ENCODE results near the gene PRSS57.

PRSS57 gene

DNA sequence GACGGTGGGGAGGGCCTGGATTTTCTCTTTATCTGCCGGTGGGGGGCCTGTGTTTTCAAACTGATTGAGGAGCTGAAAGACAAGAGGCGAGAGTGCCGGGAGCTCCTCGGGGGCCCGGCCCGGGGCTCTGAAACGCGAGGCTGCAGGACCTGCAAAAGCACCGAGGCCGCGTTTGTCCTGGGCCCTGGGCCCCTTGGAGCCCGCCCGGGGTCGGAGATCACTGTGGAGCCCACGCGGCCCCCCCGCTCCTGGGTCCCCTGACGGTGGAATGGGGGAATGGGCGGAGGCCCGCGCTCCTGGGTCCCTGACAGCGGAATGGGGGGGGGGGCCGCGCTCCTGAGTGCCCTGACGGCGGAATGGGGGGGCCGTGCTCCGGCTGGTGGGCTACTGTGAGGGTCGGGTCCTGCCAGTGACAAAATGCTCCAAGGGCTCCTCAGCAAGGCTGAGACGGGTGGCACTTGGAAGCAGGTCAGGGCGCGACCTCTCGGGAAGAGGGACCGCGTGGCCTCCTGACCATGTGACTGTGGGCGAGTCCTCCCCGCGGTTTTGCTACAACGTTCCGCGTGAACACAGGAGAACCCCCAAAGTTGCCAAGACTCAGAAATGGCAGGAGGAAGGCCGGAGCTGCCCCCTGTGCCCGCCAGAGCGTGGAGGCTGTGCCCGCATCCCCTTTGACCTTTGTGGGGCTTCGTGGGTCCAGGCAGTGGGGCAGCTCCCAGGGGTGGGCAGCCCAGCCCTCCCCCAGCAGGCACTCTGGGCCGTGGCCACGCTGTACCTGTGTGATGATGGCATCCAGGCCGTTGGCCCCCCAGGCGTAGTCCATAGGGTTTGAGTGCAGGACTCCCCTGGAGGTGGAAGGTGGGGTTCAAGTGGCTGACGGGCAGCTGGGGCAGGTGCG is 46.1 kb downstream of the PRSS57 start:
- TF ChIP-seq, protein P1, sequence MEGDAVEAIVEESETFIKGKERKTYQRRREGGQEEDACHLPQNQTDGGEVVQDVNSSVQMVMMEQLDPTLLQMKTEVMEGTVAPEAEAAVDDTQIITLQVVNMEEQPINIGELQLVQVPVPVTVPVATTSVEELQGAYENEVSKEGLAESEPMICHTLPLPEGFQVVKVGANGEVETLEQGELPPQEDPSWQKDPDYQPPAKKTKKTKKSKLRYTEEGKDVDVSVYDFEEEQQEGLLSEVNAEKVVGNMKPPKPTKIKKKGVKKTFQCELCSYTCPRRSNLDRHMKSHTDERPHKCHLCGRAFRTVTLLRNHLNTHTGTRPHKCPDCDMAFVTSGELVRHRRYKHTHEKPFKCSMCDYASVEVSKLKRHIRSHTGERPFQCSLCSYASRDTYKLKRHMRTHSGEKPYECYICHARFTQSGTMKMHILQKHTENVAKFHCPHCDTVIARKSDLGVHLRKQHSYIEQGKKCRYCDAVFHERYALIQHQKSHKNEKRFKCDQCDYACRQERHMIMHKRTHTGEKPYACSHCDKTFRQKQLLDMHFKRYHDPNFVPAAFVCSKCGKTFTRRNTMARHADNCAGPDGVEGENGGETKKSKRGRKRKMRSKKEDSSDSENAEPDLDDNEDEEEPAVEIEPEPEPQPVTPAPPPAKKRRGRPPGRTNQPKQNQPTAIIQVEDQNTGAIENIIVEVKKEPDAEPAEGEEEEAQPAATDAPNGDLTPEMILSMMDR (IDR thresholded peaks at IDR 0.05; ENCODE audit: low read depth, low read length), result no peak

DNA sequence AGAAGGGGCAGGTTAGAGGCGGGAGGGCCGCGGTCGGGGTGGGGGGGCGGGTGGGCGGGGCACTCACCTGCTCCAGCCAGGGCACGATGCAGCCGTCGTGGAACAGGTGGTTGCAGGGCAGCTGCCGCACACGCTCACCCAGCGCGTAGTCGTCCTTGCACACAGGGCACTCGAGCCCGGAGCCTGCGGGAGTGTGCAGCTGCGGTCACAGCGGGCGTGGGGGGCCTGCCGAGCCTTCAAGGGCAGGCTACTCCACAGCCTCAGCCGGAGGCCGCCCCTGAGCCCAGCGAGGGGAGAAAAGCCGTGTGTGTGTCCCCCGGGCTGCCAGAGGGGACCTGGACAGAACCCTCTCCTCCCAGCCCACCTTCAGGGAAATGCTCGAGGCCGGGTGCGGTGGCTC is 46.9 kb downstream of the PRSS57 start:
- no peak overlapping the region for H3K4me3 ChIP-seq (ENCODE audit: low read depth, low read length)
- TF ChIP-seq, protein P1 (IDR thresholded peaks at IDR 0.05; ENCODE audit: low read depth, low read length), result no peak

More for the DNA sequence above, 46.1 kb downstream of the PRSS57 start:
- no peak overlapping the region for H3K4me3 ChIP-seq (ENCODE audit: low read depth, low read length)

DNA sequence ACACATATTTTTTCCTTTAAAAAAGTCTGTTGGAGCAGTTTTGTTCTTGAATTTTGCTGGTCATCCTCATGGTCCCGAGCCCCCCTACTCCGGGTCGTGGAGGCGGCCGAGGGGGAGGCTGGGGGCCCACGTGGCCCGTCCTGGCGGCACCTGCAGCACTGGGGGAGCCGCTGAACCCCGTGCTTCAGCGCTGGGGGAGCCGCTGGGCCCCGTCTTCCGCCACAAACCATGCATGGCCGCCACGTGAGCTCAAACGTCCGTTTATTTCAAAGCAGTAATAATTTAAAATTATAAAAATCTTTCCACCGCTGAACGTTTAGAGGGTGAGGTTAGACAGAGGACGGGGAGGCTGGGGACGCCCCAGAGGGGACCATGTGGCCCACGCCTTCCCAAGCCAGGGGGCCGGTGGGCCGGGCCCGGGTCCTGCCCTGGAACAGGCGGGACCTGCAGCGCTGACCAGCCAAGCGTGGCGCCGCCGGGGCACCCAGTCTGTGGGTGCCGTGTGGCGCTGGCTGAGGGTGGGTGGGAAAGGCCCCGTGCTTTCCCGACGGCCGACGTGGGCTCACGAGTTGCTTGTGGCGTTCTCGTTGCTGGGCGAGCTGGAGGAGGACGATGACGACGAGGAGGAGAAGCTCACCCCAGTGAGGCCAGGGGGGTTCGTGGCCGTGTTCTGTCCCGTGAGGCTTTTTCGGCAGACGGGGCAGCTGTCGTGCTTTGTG is 47.5 kb downstream of the PRSS57 start:
- TF ChIP-seq, protein P1 (IDR thresholded peaks at IDR 0.05; ENCODE audit: low read depth, low read length), result no peak
- H3K4me3 ChIP-seq (ENCODE audit: low read depth, low read length), result no peak overlapping the region

DNA sequence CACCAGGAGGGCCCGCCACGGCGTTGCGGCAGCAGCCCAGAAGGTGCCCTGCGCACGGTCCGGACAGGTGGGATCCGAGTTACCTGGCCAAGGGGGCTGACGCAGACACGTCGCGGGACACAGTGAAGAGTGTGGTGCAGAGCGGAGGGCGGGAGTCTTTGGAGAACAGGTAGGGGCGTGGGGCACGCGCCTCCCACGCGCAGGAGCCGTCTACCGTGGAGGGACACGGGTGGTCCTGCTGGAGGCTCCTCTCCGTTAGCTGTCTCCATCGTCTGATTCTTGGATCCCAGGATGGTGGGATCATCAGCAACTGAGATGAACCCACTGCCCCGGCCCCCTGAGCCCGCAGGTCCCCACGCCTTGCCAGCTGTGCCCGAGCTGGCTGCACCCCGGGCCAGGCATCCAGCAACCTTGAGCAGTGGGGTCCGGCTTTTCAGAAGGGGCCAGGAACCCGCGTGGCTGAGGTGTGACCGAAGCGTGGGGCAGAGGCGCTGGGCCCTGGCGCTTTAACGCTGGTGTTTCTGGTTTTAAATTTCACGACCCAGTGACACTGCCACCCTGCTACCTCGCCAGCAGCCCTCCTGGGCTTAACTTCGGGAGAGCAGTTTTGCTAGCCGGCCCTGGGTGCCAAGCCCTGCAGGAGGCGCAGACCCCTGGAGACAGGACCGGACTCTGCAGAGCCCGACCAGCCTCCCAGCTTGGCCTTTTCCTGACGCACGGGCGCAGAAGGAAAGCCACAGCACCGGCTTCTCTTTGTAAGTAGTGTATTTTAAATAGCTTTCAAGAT is 48.3 kb downstream of the PRSS57 start:
- TF ChIP-seq, protein P1 (IDR thresholded peaks at IDR 0.05; ENCODE audit: low read depth, low read length), result no peak
- H3K4me3 ChIP-seq (ENCODE audit: low read depth, low read length), result no peak overlapping the region

DNA sequence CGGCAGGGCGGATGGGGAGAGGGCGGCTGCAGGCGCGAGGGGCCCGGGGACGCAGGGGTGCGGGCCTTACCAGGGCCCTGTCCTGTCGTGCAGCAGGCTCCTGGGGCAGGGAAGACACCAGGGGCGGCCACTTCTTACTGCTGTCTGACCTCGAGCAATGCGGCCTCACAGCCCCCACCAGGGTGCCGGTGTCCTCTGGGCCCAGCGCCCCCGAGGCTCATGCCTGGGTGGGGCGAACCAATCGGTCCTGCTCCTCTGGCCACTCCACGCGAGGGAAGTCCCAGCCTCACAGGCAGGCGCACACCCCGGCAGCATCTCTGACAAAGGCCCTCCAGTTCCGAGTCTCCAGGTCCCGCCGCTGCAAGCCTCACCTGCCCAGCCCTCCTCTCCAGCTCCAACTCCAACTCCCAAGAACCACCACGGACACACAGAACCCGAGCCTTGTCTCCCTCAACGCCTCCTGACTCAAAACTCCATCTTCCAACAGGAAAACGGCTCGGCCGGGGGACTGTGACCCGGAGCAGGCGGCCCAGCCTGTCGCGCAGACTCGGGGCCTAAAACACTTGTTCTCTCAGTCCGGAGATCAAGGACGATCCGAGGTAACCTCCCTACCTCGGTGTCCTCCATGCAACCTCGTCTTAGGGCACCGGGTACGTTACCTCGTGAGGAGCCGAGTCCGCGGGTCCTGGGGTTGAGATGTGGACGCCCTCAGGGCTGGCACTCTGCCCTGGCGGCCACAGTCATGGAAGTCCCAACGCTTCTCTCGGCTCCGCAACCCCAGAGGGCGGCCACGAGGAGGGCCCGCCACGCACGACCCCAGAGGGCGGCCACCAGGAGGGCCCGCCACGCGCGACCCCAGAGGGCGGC is 49.1 kb downstream of the PRSS57 start:
- TF ChIP-seq, protein P1 (IDR thresholded peaks at IDR 0.05; ENCODE audit: low read depth, low read length), result no peak
- H3K4me3 ChIP-seq (ENCODE audit: low read depth, low read length), result no peak overlapping the region

DNA sequence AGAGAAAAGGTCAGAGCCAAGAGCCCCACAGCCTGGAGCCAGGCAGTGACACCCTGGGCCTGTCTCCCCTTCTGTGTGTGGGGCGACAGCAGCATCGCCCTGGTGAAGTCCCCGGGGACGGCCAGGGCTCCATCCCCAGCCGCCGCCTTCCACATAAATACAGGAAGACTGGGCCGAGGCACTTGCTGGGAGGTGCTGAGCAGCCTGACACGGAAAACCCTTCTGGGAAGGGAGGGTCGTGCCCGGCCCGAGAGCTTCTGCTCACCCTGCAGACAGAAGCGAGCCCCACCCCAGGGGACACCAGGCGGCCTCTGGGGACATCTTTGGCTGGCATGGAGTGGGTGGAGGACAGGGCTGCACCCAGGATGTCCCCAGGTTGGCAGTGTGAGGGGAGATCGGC is 50.5 kb downstream of the PRSS57 start:
- H3K4me3 ChIP-seq (ENCODE audit: low read depth, low read length), result no peak overlapping the region
- TF ChIP-seq, protein P1 (IDR thresholded peaks at IDR 0.05; ENCODE audit: low read depth, low read length), result no peak
